Measurements from ENCODE around the gene ATP8A2.

DNA sequence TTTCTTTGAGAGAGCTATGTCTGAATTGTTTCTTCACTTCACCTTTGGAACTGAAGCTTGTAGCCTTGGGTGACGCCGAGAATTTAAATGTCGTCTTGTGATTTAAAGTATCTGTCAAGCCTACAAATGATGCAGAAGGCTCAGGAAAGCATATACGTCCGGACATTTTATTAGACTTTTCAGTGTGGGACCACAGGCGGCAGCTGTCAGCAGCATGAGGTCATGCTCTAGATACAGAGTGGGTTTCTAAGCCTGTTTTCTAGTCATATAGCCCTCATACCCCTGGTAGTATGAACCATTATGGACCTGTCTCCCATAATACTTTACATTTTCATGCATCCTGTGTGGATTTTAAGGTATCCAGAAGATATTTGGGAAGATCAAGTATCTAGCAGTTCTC is 212.3 kb downstream of the ATP8A2 start:
- TF ChIP-seq POLR2AphosphoS5 (IDR thresholded peaks at IDR 0.05; ENCODE audit: low read depth, low read length) (no peak), TAF1 (IDR thresholded peaks at IDR 0.05; ENCODE audit: borderline replicate concordance, insufficient read depth, low read length) (no peak), SIN3A (IDR thresholded peaks at IDR 0.05; ENCODE audit: borderline replicate concordance, insufficient read depth, low read length) (no peak)
- TF ChIP-seq, protein P1, sequence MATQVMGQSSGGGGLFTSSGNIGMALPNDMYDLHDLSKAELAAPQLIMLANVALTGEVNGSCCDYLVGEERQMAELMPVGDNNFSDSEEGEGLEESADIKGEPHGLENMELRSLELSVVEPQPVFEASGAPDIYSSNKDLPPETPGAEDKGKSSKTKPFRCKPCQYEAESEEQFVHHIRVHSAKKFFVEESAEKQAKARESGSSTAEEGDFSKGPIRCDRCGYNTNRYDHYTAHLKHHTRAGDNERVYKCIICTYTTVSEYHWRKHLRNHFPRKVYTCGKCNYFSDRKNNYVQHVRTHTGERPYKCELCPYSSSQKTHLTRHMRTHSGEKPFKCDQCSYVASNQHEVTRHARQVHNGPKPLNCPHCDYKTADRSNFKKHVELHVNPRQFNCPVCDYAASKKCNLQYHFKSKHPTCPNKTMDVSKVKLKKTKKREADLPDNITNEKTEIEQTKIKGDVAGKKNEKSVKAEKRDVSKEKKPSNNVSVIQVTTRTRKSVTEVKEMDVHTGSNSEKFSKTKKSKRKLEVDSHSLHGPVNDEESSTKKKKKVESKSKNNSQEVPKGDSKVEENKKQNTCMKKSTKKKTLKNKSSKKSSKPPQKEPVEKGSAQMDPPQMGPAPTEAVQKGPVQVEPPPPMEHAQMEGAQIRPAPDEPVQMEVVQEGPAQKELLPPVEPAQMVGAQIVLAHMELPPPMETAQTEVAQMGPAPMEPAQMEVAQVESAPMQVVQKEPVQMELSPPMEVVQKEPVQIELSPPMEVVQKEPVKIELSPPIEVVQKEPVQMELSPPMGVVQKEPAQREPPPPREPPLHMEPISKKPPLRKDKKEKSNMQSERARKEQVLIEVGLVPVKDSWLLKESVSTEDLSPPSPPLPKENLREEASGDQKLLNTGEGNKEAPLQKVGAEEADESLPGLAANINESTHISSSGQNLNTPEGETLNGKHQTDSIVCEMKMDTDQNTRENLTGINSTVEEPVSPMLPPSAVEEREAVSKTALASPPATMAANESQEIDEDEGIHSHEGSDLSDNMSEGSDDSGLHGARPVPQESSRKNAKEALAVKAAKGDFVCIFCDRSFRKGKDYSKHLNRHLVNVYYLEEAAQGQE (IDR thresholded peaks at IDR 0.05; ENCODE audit: insufficient read depth in 1 of 2, low read depth in 2 of 2, low read length in 2 of 2): no peak

Data from PFSK-1 (cell line).